Measurements from ENCODE around the gene RHPN2.
"Not testable (repeated sequence)": the region's sequence is repeated elsewhere in the genome, so short reads cannot be mapped to it uniquely, and the experiment has no call there.

The RHPN2 gene

DNA sequence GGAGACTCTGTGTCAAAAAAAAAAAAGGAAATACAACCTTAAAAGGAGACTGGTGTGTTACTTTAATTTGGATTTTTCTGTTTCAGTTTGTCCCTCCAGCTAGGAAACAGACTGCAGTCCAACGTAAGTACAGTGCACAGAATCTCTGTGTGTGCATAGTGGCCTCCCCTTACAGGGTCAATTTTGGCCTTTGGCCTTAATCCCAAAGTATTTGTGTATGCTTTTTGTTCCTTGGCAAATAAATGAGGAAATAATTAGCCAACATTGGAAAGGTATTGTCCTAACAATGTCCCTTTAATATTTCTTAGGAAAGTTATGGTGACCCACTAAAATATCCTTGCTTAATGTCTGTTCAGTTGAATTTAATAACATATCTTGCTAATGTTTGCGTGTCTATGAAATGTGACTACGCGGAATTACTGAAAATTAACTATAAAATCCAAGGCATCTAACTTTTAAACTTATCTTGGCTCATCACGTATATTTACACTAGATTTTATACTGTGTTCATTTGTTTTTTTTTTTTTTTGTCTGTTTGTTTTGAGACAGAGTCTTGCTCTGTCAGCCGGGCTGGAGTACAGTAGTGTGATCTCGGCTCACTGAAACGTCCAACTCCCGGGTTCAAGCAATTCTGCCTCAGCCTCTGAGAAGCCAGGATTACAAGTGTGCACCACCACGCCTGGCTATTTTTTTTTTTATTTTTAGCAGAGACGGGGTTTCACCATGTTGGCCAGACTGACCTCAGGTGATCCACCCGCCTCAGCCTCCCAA lies 39.0 kb downstream of the RHPN2 start:
- not testable (repeated sequence) for DNase-seq

DNA sequence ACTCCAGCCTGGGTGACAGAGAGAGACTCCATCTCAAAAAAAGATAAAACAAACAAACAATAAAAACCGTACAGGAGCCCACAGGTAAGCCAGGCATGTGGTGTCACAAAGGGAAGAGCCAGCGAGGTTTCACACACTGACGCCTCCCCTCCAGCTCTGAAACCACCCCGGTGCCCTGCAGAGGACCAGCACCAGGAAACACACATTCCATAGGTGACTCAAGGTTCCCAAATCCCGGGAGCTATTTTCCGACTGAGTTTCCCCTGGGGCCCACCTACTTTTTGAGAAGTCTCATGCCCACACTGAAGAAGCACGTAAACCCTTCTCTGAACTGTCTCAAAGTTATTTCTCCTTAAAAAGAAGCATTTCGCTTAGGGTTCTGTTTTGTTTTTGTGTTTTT lies 40.3 kb downstream of the RHPN2 start:
- no peak for DNase-seq

GRCh38 chr19:33022472-33023116 lies 42.1 kb downstream of the RHPN2 start:
- DNase-seq = no peak

DNA sequence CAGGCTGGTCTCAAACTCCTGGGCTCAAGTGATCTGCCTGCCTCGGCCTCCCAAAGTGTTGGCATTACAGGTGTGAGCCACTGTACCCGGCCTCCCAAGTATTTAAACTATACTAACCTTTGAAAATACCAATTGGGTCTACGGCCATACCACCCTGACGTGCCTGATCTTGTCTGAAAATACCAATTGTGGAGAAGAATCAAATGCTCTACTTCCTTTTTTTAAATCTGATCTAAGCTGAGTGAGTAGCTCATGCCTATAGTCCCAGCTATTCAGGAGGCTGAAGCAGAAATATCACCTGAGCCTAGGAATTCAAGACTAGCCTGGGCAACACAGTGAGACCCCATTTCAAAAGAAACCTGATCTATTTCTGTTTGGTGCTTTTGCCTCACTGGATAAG lies 53.8 kb downstream of the RHPN2 start:
- not testable (repeated sequence) for DNase-seq

- no peak for DNase-seq
These were observed 56.0 kb downstream of the RHPN2 start for GRCh38 chr19:33008738-33009137.

DNA sequence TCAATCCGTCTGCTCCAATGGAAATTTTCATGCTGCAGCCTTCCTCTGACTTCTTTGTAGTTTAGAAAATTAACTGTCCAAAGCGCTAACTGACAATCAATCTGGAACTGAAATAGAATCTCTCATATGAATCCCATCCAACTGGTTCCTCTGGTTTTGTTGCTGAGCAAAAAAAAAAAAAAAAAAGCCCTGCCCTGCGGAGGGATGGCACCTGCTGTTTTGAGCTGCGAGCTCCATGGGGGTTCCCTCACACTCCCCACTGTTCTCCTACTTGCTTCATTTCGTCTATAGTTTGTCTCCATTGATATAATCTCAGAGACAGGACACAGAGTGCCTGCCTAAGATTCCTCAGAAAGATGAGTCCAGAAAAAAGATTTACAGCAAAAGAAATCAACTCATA lies 59.2 kb downstream of the RHPN2 start:
- DNase-seq = no peak

DNA sequence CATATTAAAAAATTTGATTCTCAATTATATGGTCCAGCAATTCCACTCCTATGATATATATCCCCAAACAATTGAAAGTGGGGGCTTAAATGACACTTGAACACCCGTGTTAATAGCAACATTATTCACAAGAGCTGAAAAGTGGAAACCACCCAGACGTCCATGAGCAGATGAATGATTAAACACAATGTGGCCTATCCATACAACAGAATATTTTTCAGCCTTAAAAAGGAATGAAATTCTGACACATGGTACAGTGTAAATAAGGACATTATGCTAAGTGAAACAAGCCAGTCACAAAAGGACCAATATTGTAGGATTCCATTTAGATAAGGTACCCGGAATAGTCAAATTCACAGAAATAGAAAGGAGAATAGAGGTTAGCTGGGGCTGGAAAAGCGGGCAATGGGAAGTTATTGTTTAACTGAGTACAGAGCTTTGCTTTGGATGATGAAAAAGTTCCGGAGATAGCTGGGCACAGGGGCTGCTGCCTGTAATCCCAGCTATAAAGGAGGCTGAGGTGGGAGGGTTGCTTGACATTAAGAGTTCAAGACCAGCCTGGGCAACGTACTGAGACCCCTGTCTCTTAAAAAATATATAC lies 61.2 kb downstream of the RHPN2 start:
- not testable (repeated sequence) for DNase-seq

- not testable (repeated sequence) for DNase-seq
These were observed 62.4 kb downstream of the RHPN2 start for GRCh38 chr19:33002126-33002865.

GRCh38 chr19:33000910-33001309 lies 63.8 kb downstream of the RHPN2 start:
- no peak for DNase-seq

DNA sequence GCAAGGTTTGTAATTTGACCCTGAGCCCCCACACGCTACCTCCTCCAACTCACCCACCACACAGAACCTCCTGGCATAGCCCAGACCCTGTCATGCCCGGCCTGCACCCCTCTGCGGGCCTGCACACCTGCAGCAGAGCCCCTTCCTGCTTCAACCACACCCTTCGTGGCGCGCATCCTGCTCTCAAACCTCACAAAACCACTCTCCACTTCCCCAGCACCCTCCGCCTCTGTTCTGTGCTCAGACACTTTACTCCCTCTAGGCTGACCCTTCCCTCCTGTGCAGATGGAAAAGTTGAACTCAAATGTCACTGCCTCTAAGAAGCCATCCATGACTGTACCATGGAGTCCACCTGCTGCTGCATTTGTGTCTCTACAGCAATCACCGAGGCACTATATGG lies 64.2 kb downstream of the RHPN2 start:
- no peak for DNase-seq

DNA sequence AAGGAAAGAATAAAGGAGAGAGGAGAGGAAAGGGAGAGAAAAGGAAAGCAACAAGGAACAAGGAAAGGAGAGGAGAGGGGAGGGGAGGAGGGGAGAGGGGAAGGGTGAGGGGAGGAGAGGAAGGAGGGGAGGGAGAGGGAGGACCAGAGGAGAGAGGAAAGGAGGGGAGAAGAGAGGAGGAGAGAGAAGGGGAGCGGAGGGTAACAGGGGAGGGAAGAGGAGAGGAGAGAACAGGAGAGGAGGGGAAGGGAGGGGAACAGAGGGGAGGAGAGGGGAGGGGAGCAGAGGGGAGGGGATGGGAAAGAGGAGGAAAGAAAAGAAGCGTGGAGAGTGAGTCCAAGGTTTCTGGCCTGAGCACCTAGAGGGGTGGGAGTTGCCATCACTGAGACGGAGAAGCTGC lies 66.0 kb downstream of the RHPN2 start:
- DNase-seq = no peak

GRCh38 chr19:32997716-32998355 lies 66.9 kb downstream of the RHPN2 start:
- DNase-seq = no peak

GRCh38 chr19:32997061-32997464 lies 67.6 kb downstream of the RHPN2 start:
- DNase-seq = not testable (repeated sequence)

- not testable (repeated sequence) for DNase-seq
These were observed 68.7 kb downstream of the RHPN2 start for GRCh38 chr19:32995966-32996365.

- DNase-seq = no peak
These were observed 76.0 kb downstream of the RHPN2 start for GRCh38 chr19:32988724-32989123.

DNA sequence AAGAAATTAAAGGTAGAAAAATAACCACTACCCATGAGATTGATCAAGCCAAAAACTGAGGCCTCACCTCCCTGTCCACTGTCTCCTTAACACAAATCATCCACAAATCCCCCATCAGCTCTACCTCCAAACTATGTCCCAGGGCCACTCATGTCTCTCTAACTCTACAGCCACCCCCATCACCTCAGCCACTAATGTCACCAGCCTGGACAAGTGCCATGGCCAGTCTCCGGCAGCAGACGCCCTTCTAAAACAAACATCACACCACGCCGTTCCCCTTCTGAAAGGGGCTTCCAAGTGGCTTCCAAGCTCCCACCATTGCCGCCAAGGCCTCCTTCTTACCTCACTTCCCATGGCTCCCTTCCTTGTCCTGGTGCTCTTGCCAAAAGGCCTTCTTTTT lies 76.4 kb downstream of the RHPN2 start:
- DNase-seq = not testable (repeated sequence)

GRCh38 chr19:32982488-32982887 lies 82.2 kb downstream of the RHPN2 start:
- not testable (repeated sequence) for DNase-seq

DNA sequence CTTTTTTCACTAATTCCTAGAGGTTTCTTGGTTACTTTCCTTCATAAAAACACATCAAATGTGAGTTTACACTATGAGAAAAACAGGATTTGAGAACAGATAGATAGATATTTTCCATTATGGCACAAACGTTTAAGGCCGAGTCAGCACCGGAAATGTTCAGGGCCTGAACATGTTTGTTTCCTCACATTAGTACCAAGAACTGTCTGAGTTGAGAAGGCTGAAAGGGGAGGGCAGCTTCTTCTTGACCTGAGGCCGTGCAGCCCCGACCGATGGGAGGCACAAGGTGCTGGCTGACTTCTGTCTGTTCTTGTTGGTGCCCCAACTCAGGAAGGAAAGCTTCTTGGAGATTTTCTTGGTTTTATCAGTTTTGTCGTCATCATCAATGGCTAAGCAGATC lies 84.9 kb downstream of the RHPN2 start:
- not testable (repeated sequence) for DNase-seq

- not testable (repeated sequence) for DNase-seq
These were observed 86.9 kb downstream of the RHPN2 start for GRCh38 chr19:32977813-32978212.

GRCh38 chr19:32977280-32977679 lies 87.4 kb downstream of the RHPN2 start:
- DNase-seq = no peak

DNA sequence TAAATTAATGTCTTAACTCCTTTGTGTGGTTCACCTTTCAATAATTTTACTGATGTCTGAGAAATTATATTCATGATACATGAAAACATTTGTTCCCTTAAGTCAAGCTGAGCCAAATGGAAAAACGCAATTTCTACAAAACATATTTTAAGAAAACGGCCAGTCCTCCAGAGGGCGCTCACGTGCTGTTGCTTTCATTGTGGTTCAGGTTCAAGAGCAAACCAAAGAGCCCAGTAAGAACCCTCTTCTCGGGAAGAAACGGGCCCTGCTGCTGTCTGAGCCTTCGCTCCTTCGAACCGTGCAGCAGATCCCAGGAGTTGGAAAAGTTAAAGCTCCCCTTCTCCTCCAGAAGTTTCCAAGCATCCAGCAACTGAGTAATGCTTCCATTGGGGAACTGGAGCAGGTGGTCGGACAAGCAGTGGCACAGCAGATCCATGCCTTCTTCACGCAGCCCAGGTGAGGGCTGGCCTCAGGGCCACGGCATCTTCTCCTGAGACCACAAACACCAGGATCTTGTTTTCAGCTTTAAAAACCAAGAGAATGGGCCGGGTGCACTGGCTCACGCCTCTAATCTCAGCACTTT lies 88.4 kb downstream of the RHPN2 start:
- DNase-seq = peak; percentile 52 to 68

Measured in activated CD4-positive, alpha-beta T cell treated with anti-CD3 and anti-CD28 coated beads for 4 hours (primary cell).